OCI-LY7 (cell line): ENCODE results near the gene CXCL9. TPM values are rescaled to one million over a fixed set of nuclear protein-coding genes. Genes with fewer than 3 reads are reported as not detected.

Experiments used
- BruUV-seq: library from RNA; stranded (reverse); fragments of 400-500 nt; replicated peaks from 2 replicates; lab custom pipeline; 2021; lab: Mats Ljungman, UMichigan
- CTCF ChIA-PET: fragments of 300-600 bp; sonication (Branson Sonifier 250); formaldehyde crosslinking; loops from one replicate; lab custom pipeline; 2022; ENCODE audit warnings: antibody characterized with exemption; ENCODE audit not compliant: unreplicated experiment; lab: Charles Lee
- POLR2A ChIA-PET: fragments of 300-600 bp; sonication (Branson Sonifier 250); formaldehyde crosslinking; loops from one replicate; lab custom pipeline; 2022; ENCODE audit warnings: antibody characterized with exemption; lab: Charles Lee
- DNase-seq: peaks from one replicate; pipeline ENCODE4 v3.0.0-alpha.2; 2015; ENCODE audit warnings: low spot score
- H2AFZ ChIP-seq: fragments of 200-600 bp; sonication (generic), shearing (Covaris generic); 2 replicates; pipeline ENCODE4 v1.6.1; 2014; ENCODE audit warnings: mild to moderate bottlenecking, antibody characterized with exemption, low read length, moderate library complexity
- H3K27ac ChIP-seq: fragments of 200-600 bp; sonication (generic); 2 replicates; pipeline ENCODE4 v1.5.1; 2014; ENCODE audit warnings: mixed run types, low read depth, mild to moderate bottlenecking, moderate library complexity, low read length, inconsistent platforms; ENCODE audit not compliant: poor library complexity, severe bottlenecking
- H3K36me3 ChIP-seq: fragments of 200-600 bp; sonication (generic); 2 replicates; pipeline ENCODE4 v1.6.1; 2014; ENCODE audit warnings: mild to moderate bottlenecking, antibody characterized with exemption, low read length, moderate library complexity, mixed read lengths; ENCODE audit not compliant: insufficient read depth
- H3K4me1 ChIP-seq: fragments of 200-600 bp; sonication (generic); 2 replicates; pipeline ENCODE4 v1.5.1; 2014; ENCODE audit warnings: mild to moderate bottlenecking, low read length; ENCODE audit not compliant: insufficient read depth, poor library complexity, severe bottlenecking
- H3K4me2 ChIP-seq: fragments of 200-600 bp; sonication (generic); 2 replicates; pipeline ENCODE4 v1.6.1; 2014; ENCODE audit warnings: mild to moderate bottlenecking, low read length
- H3K4me3 ChIP-seq: fragments of 200-600 bp; sonication (generic); 2 replicates; pipeline ENCODE4 v1.5.1; 2014; ENCODE audit warnings: mild to moderate bottlenecking, low read depth, low read length; ENCODE audit not compliant: poor library complexity, severe bottlenecking
- H3K79me2 ChIP-seq: fragments of 200-600 bp; sonication (generic); 2 replicates; pipeline ENCODE4 v1.6.1; 2016; ENCODE audit warnings: low read depth, mild to moderate bottlenecking, low read length, moderate library complexity, mixed read lengths; ENCODE audit not compliant: insufficient read depth
- H3K9me2 ChIP-seq: fragments of 200-600 bp; sonication (generic); 2 replicates; pipeline ENCODE4 v1.6.1; 2016; ENCODE audit warnings: mild to moderate bottlenecking, low read length, mixed read lengths; ENCODE audit not compliant: insufficient read depth
- H3K9me3 ChIP-seq: fragments of 200-600 bp; sonication (generic); 2 replicates; pipeline ENCODE4 v1.6.1; 2014; ENCODE audit warnings: mild to moderate bottlenecking, mixed run types, low read length, mixed read lengths
- H4K20me1 ChIP-seq: fragments of 200-600 bp; sonication (generic); 2 replicates; pipeline ENCODE4 v1.6.1; 2014; ENCODE audit warnings: mild to moderate bottlenecking, antibody characterized with exemption, low read length, moderate library complexity, mixed read lengths; ENCODE audit not compliant: insufficient read depth
- EZH2phosphoT487 ChIP-seq: fragments of 200-600 bp; sonication (generic); IDR thresholded peaks from 2 replicates; pipeline ENCODE4 v1.6.1; 2018; ENCODE audit warnings: low read depth, borderline replicate concordance, mild to moderate bottlenecking, mixed run types, antibody characterized with exemption, low read length, moderate library complexity, mixed read lengths
- intact Hi-C: fragments of 100-400 bp; cut with micrococcal nuclease; formaldehyde crosslinking; loops from one replicate; pipeline ENCODE4 v1.10.0; 2022; ENCODE audit not compliant: unreplicated experiment
- total RNA-seq, 2 experiments: library from RNA; depleted of rRNA in 1 of 2; stranded (reverse); fragments of >200 nt in 1 of 2; shearing (Covaris generic) in 1 of 2; gene quantifications; 2 replicates each; pipeline ENCODE4 v1.2.3, GENCODE V29; 2014 to 2022
- TF ChIP-seq, protein P1 (sequence below): fragments of 200-600 bp; sonication (generic); conservative IDR thresholded peaks from 2 replicates; pipeline ENCODE4 v1.5.1; 2014; ENCODE audit warnings: mild to moderate bottlenecking, antibody characterized with exemption, low read length, moderate library complexity, mixed read lengths

Gene CXCL9
- total RNA-seq, 2 experiments from 2014 or later, result 0.13 TPM; not detected in 1

DNA sequence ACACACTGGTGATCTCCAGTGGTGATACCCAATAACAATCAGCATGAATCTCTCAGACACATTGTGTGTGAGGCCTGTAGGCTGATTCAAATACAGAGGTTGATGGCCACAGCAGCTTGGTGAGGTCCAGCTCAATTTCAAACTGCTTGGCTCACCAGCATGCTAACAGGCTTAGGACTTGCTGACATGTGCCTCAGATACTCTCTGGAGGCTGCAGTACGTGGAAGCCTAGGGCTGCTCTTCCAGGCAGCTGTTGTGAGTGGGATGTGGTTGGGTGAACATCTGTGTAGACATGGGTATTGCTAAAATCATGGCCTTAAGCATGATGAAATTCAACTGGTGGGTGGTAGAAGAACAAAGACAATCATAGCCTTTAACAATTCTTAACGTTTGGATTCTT, 4.3 kb downstream of the CXCL9 start:
- DNase-seq, result no peak
- intact Hi-C loops, result no loop called here
- H3K4me2 ChIP-seq, result no peak overlapping the region
- CTCF ChIA-PET, result no interaction called here
- no peak overlapping the region for H3K27ac ChIP-seq
- POLR2A ChIA-PET, result no interaction called here
- no TSS peak for BruUV-seq
- no peaks in the 10 kb centered on the region for H3K36me3 ChIP-seq
- no peak overlapping the region for H3K4me3 ChIP-seq
- no peaks in the 10 kb centered on the region for H3K4me1 ChIP-seq
- H4K20me1 ChIP-seq, result no peaks in the 10 kb centered on the region
- H2AFZ ChIP-seq, result no peak overlapping the region
- no peaks in the 10 kb centered on the region for H3K9me3 ChIP-seq
- no peaks in the 10 kb centered on the region for H3K9me2 ChIP-seq
- no peaks in the 10 kb centered on the region for H3K79me2 ChIP-seq
- TF ChIP-seq EZH2phosphoT487, result no peak
- TF ChIP-seq, protein P1, sequence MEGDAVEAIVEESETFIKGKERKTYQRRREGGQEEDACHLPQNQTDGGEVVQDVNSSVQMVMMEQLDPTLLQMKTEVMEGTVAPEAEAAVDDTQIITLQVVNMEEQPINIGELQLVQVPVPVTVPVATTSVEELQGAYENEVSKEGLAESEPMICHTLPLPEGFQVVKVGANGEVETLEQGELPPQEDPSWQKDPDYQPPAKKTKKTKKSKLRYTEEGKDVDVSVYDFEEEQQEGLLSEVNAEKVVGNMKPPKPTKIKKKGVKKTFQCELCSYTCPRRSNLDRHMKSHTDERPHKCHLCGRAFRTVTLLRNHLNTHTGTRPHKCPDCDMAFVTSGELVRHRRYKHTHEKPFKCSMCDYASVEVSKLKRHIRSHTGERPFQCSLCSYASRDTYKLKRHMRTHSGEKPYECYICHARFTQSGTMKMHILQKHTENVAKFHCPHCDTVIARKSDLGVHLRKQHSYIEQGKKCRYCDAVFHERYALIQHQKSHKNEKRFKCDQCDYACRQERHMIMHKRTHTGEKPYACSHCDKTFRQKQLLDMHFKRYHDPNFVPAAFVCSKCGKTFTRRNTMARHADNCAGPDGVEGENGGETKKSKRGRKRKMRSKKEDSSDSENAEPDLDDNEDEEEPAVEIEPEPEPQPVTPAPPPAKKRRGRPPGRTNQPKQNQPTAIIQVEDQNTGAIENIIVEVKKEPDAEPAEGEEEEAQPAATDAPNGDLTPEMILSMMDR, result no peak

- Histone ChIP-seq H3K36me3 (no peaks in the 10 kb centered on the region), H4K20me1 (no peaks in the 10 kb centered on the region), H3K27ac (no peak overlapping the region), H3K4me3 (no peak overlapping the region), H2AFZ (no peak overlapping the region), H3K9me2 (no peaks in the 10 kb centered on the region), H3K9me3 (no peaks in the 10 kb centered on the region), H3K79me2 (no peaks in the 10 kb centered on the region), H3K4me1 (no peaks in the 10 kb centered on the region), H3K4me2 (no peak overlapping the region)
- POLR2A ChIA-PET, result no interaction called here
- intact Hi-C loops, result no loop called here
- no peak for TF ChIP-seq EZH2phosphoT487
- TF ChIP-seq, protein P1, result no peak
- CTCF ChIA-PET, result no interaction called here
- no peak for DNase-seq
- no TSS peak for BruUV-seq
Measured at GRCh38 chr4:76002176-76002575, 5.1 kb downstream of the CXCL9 start.

DNA sequence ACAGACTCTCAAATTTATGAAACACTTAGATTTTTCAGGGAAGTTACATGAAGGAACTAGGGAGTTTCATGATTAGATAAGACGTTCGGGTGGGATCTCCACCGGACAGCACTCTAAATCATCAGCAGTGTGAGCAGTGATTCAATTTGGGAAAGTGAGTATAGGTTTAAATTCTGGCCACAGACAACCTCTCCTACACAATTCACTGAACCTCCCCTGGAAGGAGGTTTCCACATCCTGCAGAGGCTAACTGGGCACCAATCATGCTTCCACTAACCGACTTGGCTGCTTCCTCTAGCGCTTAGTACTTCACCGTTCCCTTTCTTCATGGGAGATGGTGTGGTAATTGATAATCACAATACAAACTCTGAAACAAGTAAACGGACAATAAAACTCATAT, 5.6 kb downstream of the CXCL9 start:
- intact Hi-C loops, result no loop called here
- POLR2A ChIA-PET, result no interaction called here
- no TSS peak for BruUV-seq
- H3K27ac ChIP-seq, result no peak overlapping the region
- no peak overlapping the region for H2AFZ ChIP-seq
- no peaks in the 10 kb centered on the region for H3K9me2 ChIP-seq
- H3K36me3 ChIP-seq, result no peaks in the 10 kb centered on the region
- no peaks in the 10 kb centered on the region for H3K9me3 ChIP-seq
- CTCF ChIA-PET, result no interaction called here
- no peaks in the 10 kb centered on the region for H3K79me2 ChIP-seq
- no peak overlapping the region for H3K4me3 ChIP-seq
- no peaks in the 10 kb centered on the region for H3K4me1 ChIP-seq
- H3K4me2 ChIP-seq, result no peak overlapping the region
- TF ChIP-seq, protein P1, result no peak
- no peaks in the 10 kb centered on the region for H4K20me1 ChIP-seq
- no peak for DNase-seq
